Activated CD8-positive, alpha-beta T cell treated with anti-CD3 and anti-CD28 coated beads, Interleukin-2, amount 10 ng/mL, durations not matched to agents 7 days and 5 days (primary cell): ENCODE measurements around the gene FGF12. TPM values are rescaled to one million over a fixed set of nuclear protein-coding genes. Genes with fewer than 3 reads are reported as not detected.
"Not testable (repeated sequence)": the region's sequence is repeated elsewhere in the genome, so short reads cannot be mapped to it uniquely, and the experiment has no call there.

ENCODE experiments used
- ATAC-seq: fragments of 150-1000 bp; cut with Tn5 transposase; one replicate; pipeline ENCODE4 v1.10.0; 2021; ENCODE audit warnings: moderate library complexity
- CTCF ChIA-PET: fragments of 350-600 bp; sonication (Branson Sonifier 250); formaldehyde crosslinking; loops from one replicate; lab custom pipeline; 2021; ENCODE audit warnings: antibody characterized with exemption; lab: Charles Lee
- POLR2A ChIA-PET: fragments of 350-600 bp; sonication (Branson Sonifier 250); formaldehyde crosslinking; loops from one replicate; lab custom pipeline; 2021; ENCODE audit warnings: antibody characterized with exemption; lab: Charles Lee
- DNase-seq: peaks from one replicate; pipeline ENCODE4 v3.0.0-alpha.2; 2020
- H3K27ac Mint-ChIP-seq: one replicate; pipeline ENCODE4 v1.8.0; 2021; ENCODE audit warnings: mild to moderate bottlenecking, mixed read lengths
- H3K27me3 Mint-ChIP-seq: one replicate; pipeline ENCODE4 v1.8.0; 2021; ENCODE audit warnings: low read depth, mixed read lengths
- H3K36me3 Mint-ChIP-seq: one replicate; pipeline ENCODE4 v1.8.0; 2021; ENCODE audit warnings: low read depth, mixed read lengths
- H3K4me1 Mint-ChIP-seq: one replicate; pipeline ENCODE4 v1.8.0; 2021; ENCODE audit warnings: low read depth, mixed read lengths
- H3K4me3 Mint-ChIP-seq: one replicate; pipeline ENCODE4 v1.8.0; 2021; ENCODE audit warnings: mild to moderate bottlenecking, mixed read lengths
- H3K9me3 Mint-ChIP-seq: one replicate; pipeline ENCODE4 v1.8.0; 2022; ENCODE audit warnings: mixed read lengths; ENCODE audit not compliant: insufficient read depth
- total RNA-seq, 2 experiments: library from RNA; stranded (reverse); gene quantifications; one replicate each; pipeline ENCODE4 v1.2.3, GENCODE V29; 2021

Gene FGF12
- total RNA-seq, 2 experiments from 2014 or later = not detected

DNA sequence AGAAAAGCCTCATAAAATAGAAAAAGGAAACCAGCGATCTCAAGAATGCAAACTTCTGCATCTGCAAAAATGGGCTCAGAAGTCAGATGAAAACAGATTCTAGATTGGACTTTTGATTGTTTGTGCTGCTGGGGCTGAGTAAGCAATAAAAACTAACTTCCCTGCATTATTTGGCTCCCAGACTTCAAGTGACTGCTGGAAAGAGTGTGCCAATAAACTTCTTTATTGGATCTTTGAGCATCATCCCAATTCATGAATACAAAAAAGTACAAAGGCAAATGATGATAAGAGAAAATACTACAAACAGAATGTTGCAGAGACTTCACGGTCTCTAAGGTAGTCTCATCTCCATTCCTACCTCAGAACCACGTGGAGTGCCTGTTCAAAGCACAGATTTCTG, 97.9 kb downstream of the FGF12 start:
- POLR2A ChIA-PET = no interaction called here

DNA sequence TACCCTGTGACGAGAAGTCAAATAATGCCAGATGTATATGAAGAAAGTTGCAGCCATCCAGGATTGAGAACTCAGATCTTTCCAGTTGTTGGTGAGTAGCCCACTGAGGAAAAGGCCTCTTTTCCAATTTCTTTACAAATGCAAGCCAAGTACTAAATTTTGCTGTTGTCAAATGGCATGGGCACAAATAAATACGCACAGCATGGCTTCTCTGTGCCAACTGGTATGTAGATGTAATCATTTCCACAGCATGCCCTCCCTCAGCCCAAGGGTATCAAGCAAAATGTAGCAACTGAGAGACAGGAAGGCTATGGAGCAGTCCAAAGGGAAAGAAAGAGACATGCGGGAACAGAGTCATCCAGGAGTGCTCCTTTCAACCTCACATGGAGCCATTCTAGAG, 105.4 kb downstream of the FGF12 start:
- Mint-ChIP-seq H3K36me3 (no peaks in the 10 kb centered on the region), H3K4me3 (no peak overlapping the region), H3K27me3 (no peaks in the 10 kb centered on the region), H3K4me1 (no peaks in the 10 kb centered on the region), H3K9me3 (no peaks in the 10 kb centered on the region), H3K27ac (no peak overlapping the region)
- ATAC-seq (no peak), DNase-seq (no peak)
- ChIA-PET POLR2A (no interaction called here), CTCF (no interaction called here)

More for the DNA sequence above, 97.9 kb downstream of the FGF12 start:
- no peak for DNase-seq
- Mint-ChIP-seq H3K9me3 (no peaks in the 10 kb centered on the region), H3K4me3 (no peak overlapping the region), H3K4me1 (no peaks in the 10 kb centered on the region), H3K27ac (no peak overlapping the region), H3K36me3 (no peaks in the 10 kb centered on the region), H3K27me3 (no peaks in the 10 kb centered on the region)
- CTCF ChIA-PET = no interaction called here
- ATAC-seq = no peak

DNA sequence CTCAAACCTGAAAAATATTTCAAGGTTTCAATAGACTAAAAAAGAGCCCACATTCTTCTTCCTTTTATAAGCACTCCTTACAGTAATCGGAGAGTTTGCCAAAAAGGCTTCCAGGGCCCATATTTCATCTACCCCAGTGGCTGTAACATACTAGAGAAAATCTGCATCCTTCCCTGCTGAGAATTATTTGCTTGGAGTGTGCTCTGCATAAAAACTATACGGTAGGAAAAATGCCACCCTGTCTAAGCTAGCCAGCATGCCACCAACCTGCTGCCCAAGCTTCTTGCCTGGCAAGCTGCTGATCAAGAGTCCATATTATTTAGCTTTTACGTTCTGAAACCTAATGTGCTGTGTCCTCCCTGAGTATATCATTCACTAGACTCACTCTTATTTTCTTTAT, 107.1 kb downstream of the FGF12 start:
- CTCF ChIA-PET = no interaction called here
- ATAC-seq (no peak), DNase-seq (no peak)
- POLR2A ChIA-PET = no interaction called here
- Mint-ChIP-seq H3K36me3 (no peaks in the 10 kb centered on the region), H3K4me1 (no peaks in the 10 kb centered on the region), H3K4me3 (no peak overlapping the region), H3K9me3 (no peaks in the 10 kb centered on the region), H3K27ac (no peak overlapping the region), H3K27me3 (no peaks in the 10 kb centered on the region)

DNA sequence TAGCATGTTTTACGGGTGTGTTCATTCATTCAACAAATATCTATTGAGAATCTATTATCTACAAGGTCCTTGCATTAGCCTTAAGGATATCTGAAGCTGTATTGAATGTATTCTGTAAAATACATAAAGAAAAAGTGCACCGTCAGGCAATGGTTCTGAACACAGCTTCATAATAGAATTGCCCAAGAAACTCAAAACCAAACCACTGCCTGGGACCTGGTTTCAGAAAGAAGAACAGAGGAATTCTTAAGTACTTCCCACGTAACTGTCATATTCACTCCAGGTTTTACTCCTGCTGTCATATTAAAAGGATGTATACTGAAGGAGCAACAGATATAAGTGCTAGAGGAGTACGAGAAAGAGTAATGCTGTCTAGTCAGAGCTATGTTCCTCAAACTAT, 115.9 kb downstream of the FGF12 start:
- Mint-ChIP-seq H3K27ac (no peak overlapping the region), H3K4me3 (no peak overlapping the region), H3K4me1 (no peaks in the 10 kb centered on the region), H3K36me3 (no peaks in the 10 kb centered on the region), H3K9me3 (no peaks in the 10 kb centered on the region), H3K27me3 (no peaks in the 10 kb centered on the region)
- no peak for DNase-seq
- ChIA-PET POLR2A (no interaction called here), CTCF (no interaction called here)
- ATAC-seq = no peak

DNA sequence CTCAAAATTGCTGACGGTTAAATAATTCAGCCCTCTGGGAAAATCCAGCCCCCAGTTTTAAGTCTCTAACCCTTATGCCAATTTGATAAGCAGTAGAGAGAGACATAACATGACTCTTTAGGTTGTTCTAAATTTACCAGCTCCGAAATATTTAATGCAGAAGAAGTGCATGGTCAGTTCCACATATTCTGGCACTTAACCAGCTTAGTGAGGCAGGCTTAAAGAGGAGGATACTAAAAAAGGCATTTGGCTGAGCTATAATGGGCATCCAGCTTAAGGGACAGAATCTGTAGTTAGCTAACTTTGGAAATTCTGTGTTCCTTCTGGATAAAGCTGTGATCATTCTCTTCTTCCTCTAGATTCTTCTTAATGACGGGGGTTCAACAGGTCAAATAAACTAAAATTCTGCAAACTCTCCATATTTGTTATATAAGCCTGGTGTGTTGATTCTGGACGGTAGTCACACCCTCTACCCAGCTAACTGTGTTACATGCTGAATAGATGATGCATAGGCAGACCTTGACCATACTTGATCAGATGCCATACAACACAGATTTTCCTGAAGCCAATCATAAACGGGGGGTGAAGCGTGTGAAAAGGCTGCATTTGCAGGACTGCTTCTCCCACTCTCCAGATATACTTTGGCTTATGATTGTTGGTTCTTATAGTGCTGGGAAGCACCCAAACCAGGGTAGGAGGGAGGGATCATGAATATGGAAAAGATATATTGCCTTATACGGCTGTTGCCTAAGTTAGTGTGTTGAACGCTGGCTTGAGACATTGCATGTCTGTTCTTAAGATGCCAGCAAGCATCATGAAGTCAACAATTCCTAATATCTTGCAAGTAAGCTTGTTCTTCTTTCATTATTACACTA, 118.4 kb downstream of the FGF12 start:
- no peak overlapping the region for H3K27ac Mint-ChIP-seq
- DNase-seq = no peak
- CTCF ChIA-PET = no interaction called here
- ATAC-seq = no peak
- POLR2A ChIA-PET = no interaction called here
- H3K27me3 Mint-ChIP-seq = no peaks in the 10 kb centered on the region
- no peak overlapping the region for H3K4me3 Mint-ChIP-seq
- no peaks in the 10 kb centered on the region for H3K9me3 Mint-ChIP-seq
- H3K4me1 Mint-ChIP-seq = no peaks in the 10 kb centered on the region
- no peaks in the 10 kb centered on the region for H3K36me3 Mint-ChIP-seq

DNA sequence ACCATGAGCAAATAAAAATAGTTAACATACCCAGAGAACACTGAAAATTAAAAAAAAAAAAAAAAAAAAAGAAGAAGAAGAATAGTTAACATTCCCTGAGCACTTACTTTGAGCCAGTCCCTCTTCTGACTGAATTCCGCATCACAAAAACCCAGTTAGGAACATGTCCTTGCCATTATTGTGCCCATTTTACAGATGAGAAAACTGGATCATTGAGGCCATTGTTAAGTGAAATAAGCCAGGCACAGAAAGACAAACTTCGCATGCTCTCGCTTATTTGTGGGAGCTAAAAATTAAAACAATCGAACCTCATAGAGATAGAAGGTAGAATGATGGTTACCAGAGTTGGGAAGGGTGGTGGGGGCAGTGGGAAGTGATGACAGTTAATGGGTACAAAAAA, 119.5 kb downstream of the FGF12 start:
- Mint-ChIP-seq H3K27me3 (no peaks in the 10 kb centered on the region), H3K9me3 (peaks cover 8% of the 10 kb centered on the region), H3K27ac (no peak overlapping the region), H3K4me3 (no peak overlapping the region), H3K4me1 (no peaks in the 10 kb centered on the region), H3K36me3 (no peaks in the 10 kb centered on the region)
- ChIA-PET CTCF (no interaction called here), POLR2A (no interaction called here)
- DNase-seq (no peak), ATAC-seq (no peak)

DNA sequence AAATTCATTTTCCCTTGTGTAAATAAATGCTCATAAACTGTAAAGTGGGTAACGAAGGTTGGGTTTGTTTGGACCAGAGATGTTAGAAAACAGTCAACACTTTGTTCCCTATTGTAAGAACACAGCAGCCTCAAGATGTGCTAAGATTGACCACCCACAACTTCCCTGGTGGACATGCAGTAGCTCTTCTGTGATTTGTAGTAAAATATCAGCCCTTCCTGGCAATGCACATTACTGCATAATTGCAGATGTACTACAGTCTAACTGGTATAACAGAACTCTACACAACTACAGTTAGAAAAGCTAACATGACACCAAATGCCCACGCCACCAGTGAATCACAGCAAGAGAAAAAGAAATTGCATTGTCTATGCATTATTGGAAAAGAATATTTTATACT, 129.4 kb downstream of the FGF12 start:
- H3K27ac Mint-ChIP-seq = no peak overlapping the region
- H3K9me3 Mint-ChIP-seq = peaks cover under 1% of the 10 kb centered on the region
- ChIA-PET POLR2A (no interaction called here), CTCF (no interaction called here)
- DNase-seq = no peak
- ATAC-seq = no peak
- H3K36me3 Mint-ChIP-seq = no peaks in the 10 kb centered on the region
- H3K27me3 Mint-ChIP-seq = no peaks in the 10 kb centered on the region
- no peak overlapping the region for H3K4me3 Mint-ChIP-seq
- no peaks in the 10 kb centered on the region for H3K4me1 Mint-ChIP-seq

DNA sequence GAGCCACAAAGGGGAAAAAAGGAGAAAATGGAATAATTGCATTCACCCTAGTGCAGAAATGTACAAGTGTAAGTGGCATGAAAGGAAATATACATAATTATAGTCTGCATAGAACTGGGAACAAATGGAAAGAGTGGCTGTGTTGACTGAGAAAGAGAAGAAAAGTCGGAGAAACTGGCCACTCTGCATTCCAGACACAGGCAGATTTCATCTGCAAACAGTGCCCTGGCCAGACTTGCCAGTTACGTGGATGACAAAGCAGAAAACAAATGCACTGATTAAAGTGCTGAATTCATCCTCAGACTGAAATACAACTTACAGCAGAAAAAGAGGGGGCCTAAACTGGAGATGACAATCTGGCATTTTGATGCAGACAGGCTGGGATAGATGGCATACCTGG, 129.8 kb downstream of the FGF12 start:
- Mint-ChIP-seq H3K27me3 (no peaks in the 10 kb centered on the region), H3K27ac (no peak overlapping the region), H3K4me1 (no peaks in the 10 kb centered on the region), H3K4me3 (no peak overlapping the region), H3K9me3 (no peaks in the 10 kb centered on the region), H3K36me3 (no peaks in the 10 kb centered on the region)
- DNase-seq (no peak), ATAC-seq (no peak)
- ChIA-PET CTCF (no interaction called here), POLR2A (no interaction called here)

DNA sequence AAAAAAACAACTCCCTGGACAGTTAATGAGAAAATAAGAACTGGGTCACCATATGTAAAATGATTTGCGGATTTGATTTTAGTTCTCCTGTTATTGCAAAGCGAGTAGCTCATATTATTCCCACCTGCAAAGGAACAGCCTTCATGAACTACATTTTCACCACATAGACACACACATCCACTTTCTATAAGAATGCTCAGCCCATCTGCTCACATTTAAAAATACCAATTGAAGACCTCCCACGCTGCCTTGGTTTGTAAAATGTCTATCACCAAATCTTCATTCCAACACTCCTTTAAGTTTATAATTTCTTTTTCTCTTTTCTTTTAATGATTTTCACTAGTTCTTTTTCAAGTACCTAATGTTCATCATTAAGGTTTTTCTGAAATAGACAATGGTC, 148.6 kb downstream of the FGF12 start:
- H3K36me3 Mint-ChIP-seq = no peaks in the 10 kb centered on the region
- no peak overlapping the region for H3K4me3 Mint-ChIP-seq
- DNase-seq (no peak), ATAC-seq (no peak)
- no peak overlapping the region for H3K27ac Mint-ChIP-seq
- POLR2A ChIA-PET = no interaction called here
- peaks cover 6% of the 10 kb centered on the region for H3K9me3 Mint-ChIP-seq
- H3K4me1 Mint-ChIP-seq = no peaks in the 10 kb centered on the region
- H3K27me3 Mint-ChIP-seq = no peaks in the 10 kb centered on the region
- CTCF ChIA-PET = no interaction called here

DNA sequence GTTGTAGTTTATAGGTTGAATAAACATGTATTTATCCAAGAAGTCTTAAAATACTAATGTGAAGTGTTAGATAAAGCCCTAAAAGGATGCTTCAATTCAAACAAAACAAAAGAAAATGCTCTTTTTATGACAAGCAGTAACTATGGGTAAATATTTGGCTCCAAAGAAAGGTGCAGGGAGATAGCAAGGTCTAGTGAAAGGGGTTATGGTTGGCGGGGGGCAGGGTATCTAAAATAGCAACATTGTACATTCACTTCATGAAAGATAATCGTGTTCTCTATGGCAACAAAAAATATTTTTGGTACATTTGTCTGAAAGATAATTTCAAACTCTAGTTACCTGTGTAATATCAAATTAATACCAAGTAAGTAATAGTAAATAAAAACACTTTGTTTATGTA, 149.5 kb downstream of the FGF12 start:
- Mint-ChIP-seq H3K9me3 (peaks cover 6% of the 10 kb centered on the region), H3K4me3 (no peak overlapping the region), H3K36me3 (no peaks in the 10 kb centered on the region), H3K4me1 (no peaks in the 10 kb centered on the region), H3K27ac (no peak overlapping the region), H3K27me3 (no peaks in the 10 kb centered on the region)
- ATAC-seq (no peak), DNase-seq (no peak)
- POLR2A ChIA-PET = no interaction called here
- CTCF ChIA-PET = no interaction called here

DNA sequence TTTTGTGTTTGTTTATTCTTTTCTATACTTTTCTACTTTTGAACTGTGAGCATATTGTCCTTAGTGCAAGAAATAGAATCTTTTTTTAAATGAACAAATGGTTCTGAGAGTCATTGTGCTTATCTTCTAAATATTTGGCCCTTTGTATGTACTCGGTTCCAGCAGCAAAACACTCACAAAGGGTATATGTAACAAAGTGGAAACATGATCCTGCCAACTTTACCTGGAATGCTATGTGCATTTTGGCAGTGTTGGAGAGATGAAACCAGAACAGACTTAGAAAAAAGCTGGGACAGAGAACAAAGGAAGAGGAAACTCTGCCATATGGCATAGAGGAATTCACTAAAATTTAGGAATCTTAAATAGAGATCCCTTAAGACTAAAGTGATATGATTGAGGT, 150.1 kb downstream of the FGF12 start:
- no peak overlapping the region for H3K4me3 Mint-ChIP-seq
- ATAC-seq (no peak), DNase-seq (no peak)
- H3K27ac Mint-ChIP-seq = no peak overlapping the region
- CTCF ChIA-PET = no interaction called here
- H3K4me1 Mint-ChIP-seq = no peaks in the 10 kb centered on the region
- POLR2A ChIA-PET = no interaction called here
- H3K27me3 Mint-ChIP-seq = peaks cover under 1% of the 10 kb centered on the region
- H3K36me3 Mint-ChIP-seq = no peaks in the 10 kb centered on the region
- peaks cover 6% of the 10 kb centered on the region for H3K9me3 Mint-ChIP-seq

DNA sequence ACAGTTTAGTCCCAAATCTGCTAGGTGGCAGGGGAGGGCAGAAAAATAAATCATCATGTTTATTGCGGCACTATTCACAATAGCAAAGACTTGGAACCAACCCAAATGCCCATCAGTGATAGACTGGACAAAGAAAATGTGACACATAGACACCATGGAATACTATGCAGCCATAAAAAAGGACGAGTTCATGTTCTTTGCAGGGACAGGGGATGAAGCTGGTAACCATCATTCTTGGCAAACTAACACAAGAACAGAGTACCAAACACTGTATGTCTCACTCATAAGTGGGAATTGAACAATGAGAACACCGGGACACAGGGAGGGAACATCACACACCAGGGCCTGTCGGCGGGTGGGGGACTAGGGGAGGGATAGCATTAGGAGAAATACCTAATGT, 150.6 kb downstream of the FGF12 start:
- POLR2A ChIA-PET, H3K4me1 Mint-ChIP-seq, H3K27ac Mint-ChIP-seq, H3K4me3 Mint-ChIP-seq, DNase-seq, H3K9me3 Mint-ChIP-seq, CTCF ChIA-PET, H3K36me3 Mint-ChIP-seq, ATAC-seq, H3K27me3 Mint-ChIP-seq: not testable (repeated sequence)
